Measurements from ENCODE around the gene AKT1.

AKT1 gene

DNA sequence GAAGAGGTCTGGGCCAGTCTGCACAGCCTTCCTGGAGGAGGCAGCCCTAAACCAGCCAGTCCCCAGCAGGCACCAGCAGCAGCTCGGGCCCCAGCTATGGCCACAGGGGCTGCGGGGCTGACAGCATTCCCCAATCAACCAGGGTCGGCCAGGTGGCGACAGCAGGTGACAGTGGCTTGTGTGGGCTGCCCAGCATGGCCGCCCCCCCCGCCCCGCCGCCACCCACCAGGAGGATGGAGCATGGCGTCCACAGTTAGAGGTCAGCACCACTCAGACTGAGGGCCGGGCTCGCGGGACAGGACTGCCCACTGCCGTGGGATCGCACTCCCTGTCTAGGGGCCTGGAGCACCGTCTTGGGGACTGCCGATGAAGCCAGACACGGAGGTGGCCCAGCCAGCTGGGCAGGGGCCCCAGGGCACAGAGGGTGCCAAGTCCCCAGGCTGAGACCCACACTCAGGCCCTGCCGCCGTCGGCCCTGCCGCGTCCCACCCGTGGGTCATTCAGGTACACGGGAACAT, 15.0 kb downstream of the AKT1 start:
- Histone ChIP-seq H3K9ac (ENCODE audit: low read length) (no peak overlapping the region), H2BK5ac (ENCODE audit: low read depth, low read length, poor library complexity) (no peak overlapping the region), H3K4me2 (ENCODE audit: low read length) (no peak overlapping the region), H3K27ac (ENCODE audit: low read depth, low read length) (no peak overlapping the region), H2BK120ac (ENCODE audit: insufficient read depth, low read length, poor library complexity) (no peak overlapping the region), H2AFZ (ENCODE audit: insufficient read depth, low read length, poor library complexity) (no peak overlapping the region), H3K9me3 (ENCODE audit: insufficient read depth, low read depth, low read length) (peaks cover 4% of the 10 kb centered on the region), H3K4ac (ENCODE audit: low read depth, low read length) (no peak overlapping the region), H2BK12ac (ENCODE audit: low read length) (no peak overlapping the region), H3K23ac (ENCODE audit: low read length) (no peak overlapping the region), H3K18ac (ENCODE audit: low read length) (no peak overlapping the region), H2AK5ac (ENCODE audit: low read length) (no peak overlapping the region), H3K36me3 (ENCODE audit: control insufficient read depth in 1 of 2, insufficient read depth in 2 of 2, low read length in 2 of 2) (peaks cover 85% of the 10 kb centered on the region in 2 experiments), H3K4me3 (ENCODE audit: low read depth, low read length) (no peak overlapping the region), H4K8ac (ENCODE audit: low read depth, low read length) (no peak overlapping the region), H4K12ac (ENCODE audit: low read depth, low read length) (no peak overlapping the region), H3K4me1 (ENCODE audit: control insufficient read depth in 1 of 2, insufficient read depth in 2 of 2, low read length in 2 of 2) (no peaks in the 10 kb centered on the region), H3K79me1 (ENCODE audit: low read length) (no peaks in the 10 kb centered on the region), H3K79me2 (ENCODE audit: control insufficient read depth, insufficient read depth, low read length, poor library complexity) (no peaks in the 10 kb centered on the region), H3K14ac (ENCODE audit: low read length) (no peak overlapping the region), H4K91ac (ENCODE audit: low read depth, low read length) (no peak overlapping the region), H3K27me3 (ENCODE audit: insufficient read depth, low read length) (no peaks in the 10 kb centered on the region)
- DNase-seq = no peak
- no CpG with 5 or more reads among the region's 24 CpGs for WGBS (ENCODE audit: extremely low coverage, insufficient coverage, insufficient read length)

- WGBS (ENCODE audit: extremely low coverage, insufficient coverage, insufficient read length) = no CpG with 5 or more reads among the region's 32 CpGs
- H3K79me2 ChIP-seq (ENCODE audit: control insufficient read depth, insufficient read depth, low read length, poor library complexity) = no peaks in the 10 kb centered on the region
- H3K79me1 ChIP-seq (ENCODE audit: low read length) = no peaks in the 10 kb centered on the region
- no peak overlapping the region for H4K91ac ChIP-seq (ENCODE audit: low read depth, low read length)
- no peak overlapping the region for H3K4me3 ChIP-seq (ENCODE audit: low read depth, low read length)
- H3K9ac ChIP-seq (ENCODE audit: low read length) = no peak overlapping the region
- H3K23ac ChIP-seq (ENCODE audit: low read length) = no peak overlapping the region
- H2BK12ac ChIP-seq (ENCODE audit: low read length) = no peak overlapping the region
- no peak overlapping the region for H2AFZ ChIP-seq (ENCODE audit: insufficient read depth, low read length, poor library complexity)
- H4K8ac ChIP-seq (ENCODE audit: low read depth, low read length) = no peak overlapping the region
- H3K36me3 ChIP-seq (ENCODE audit: control insufficient read depth in 1 of 2, insufficient read depth in 2 of 2, low read length in 2 of 2) = peaks cover 85% of the 10 kb centered on the region in 2 experiments
- no peaks in the 10 kb centered on the region for H3K27me3 ChIP-seq (ENCODE audit: insufficient read depth, low read length)
- H3K4ac ChIP-seq (ENCODE audit: low read depth, low read length) = no peak overlapping the region
- H4K12ac ChIP-seq (ENCODE audit: low read depth, low read length) = no peak overlapping the region
- no peak overlapping the region for H2BK120ac ChIP-seq (ENCODE audit: insufficient read depth, low read length, poor library complexity)
- no peak overlapping the region for H3K4me2 ChIP-seq (ENCODE audit: low read length)
- H2BK5ac ChIP-seq (ENCODE audit: low read depth, low read length, poor library complexity) = no peak overlapping the region
- H3K9me3 ChIP-seq (ENCODE audit: insufficient read depth, low read depth, low read length) = peaks cover 4% of the 10 kb centered on the region
- no peak overlapping the region for H2AK5ac ChIP-seq (ENCODE audit: low read length)
- no peak for DNase-seq
- H3K14ac ChIP-seq (ENCODE audit: low read length) = no peak overlapping the region
- no peak overlapping the region for H3K18ac ChIP-seq (ENCODE audit: low read length)
- H3K4me1 ChIP-seq (ENCODE audit: control insufficient read depth in 1 of 2, insufficient read depth in 2 of 2, low read length in 2 of 2) = peaks cover 0 to 6% of the 10 kb centered on the region in 2 experiments
- no peak overlapping the region for H3K27ac ChIP-seq (ENCODE audit: low read depth, low read length)
Observed at GRCh38 chr14:104779776-104780512, 15.6 kb downstream of the AKT1 start.

DNA sequence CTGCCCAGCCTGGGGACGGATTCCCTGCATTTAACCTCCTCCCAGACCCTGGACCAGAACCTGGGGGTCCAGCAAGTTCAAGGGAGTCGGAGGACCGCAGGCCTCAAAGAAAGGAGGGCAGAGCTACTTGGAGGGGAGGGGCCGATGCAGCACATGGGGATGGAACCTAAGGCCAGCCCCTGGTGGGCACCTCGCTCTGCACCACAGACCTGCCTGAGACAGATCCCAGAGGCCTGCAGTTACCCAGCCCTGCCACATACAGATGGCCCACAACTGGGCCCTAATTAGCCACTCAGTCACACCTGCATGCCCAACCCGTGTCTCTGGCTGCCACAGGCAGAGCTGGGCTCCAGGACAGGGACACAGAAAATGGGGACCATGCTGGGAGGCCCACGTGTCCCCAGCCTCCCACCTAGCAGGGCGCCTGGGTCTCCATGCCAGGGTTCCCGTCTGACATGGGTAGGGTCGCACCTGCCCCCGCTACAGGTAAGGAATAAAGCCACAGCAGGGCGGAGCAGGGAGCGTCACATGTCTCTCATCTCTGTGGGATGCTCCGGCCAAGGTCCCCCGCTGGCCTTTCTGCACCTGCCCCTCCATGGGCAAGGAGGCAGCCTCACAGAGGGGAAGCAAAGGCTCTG, 16.7 kb downstream of the AKT1 start:
- no CpG with 5 or more reads among the region's 15 CpGs for WGBS (ENCODE audit: extremely low coverage, insufficient coverage, insufficient read length)
- no peak overlapping the region for H3K4me2 ChIP-seq (ENCODE audit: low read length)
- no peak overlapping the region for H3K9ac ChIP-seq (ENCODE audit: low read length)
- no peak overlapping the region for H2AFZ ChIP-seq (ENCODE audit: insufficient read depth, low read length, poor library complexity)
- H3K36me3 ChIP-seq (ENCODE audit: control insufficient read depth in 1 of 2, insufficient read depth in 2 of 2, low read length in 2 of 2) = peaks cover 84 to 86% of the 10 kb centered on the region in 2 experiments
- no peak overlapping the region for H3K14ac ChIP-seq (ENCODE audit: low read length)
- no peak overlapping the region for H4K8ac ChIP-seq (ENCODE audit: low read depth, low read length)
- no peak overlapping the region for H3K18ac ChIP-seq (ENCODE audit: low read length)
- no peak overlapping the region for H4K91ac ChIP-seq (ENCODE audit: low read depth, low read length)
- no peak overlapping the region for H3K23ac ChIP-seq (ENCODE audit: low read length)
- no peak for DNase-seq
- H3K9me3 ChIP-seq (ENCODE audit: insufficient read depth, low read depth, low read length) = peaks cover 4% of the 10 kb centered on the region
- H3K4me3 ChIP-seq (ENCODE audit: low read depth, low read length) = no peak overlapping the region
- H3K79me1 ChIP-seq (ENCODE audit: low read length) = no peaks in the 10 kb centered on the region
- H2BK12ac ChIP-seq (ENCODE audit: low read length) = no peak overlapping the region
- no peaks in the 10 kb centered on the region for H3K79me2 ChIP-seq (ENCODE audit: control insufficient read depth, insufficient read depth, low read length, poor library complexity)
- H2BK5ac ChIP-seq (ENCODE audit: low read depth, low read length, poor library complexity) = no peak overlapping the region
- no peak overlapping the region for H2AK5ac ChIP-seq (ENCODE audit: low read length)
- H3K4me1 ChIP-seq (ENCODE audit: control insufficient read depth in 1 of 2, insufficient read depth in 2 of 2, low read length in 2 of 2) = peaks cover 0 to 7% of the 10 kb centered on the region in 2 experiments
- no peak overlapping the region for H4K12ac ChIP-seq (ENCODE audit: low read depth, low read length)
- H3K27me3 ChIP-seq (ENCODE audit: insufficient read depth, low read length) = no peaks in the 10 kb centered on the region
- H3K4ac ChIP-seq (ENCODE audit: low read depth, low read length) = no peak overlapping the region
- no peak overlapping the region for H2BK120ac ChIP-seq (ENCODE audit: insufficient read depth, low read length, poor library complexity)
- no peak overlapping the region for H3K27ac ChIP-seq (ENCODE audit: low read depth, low read length)

DNA sequence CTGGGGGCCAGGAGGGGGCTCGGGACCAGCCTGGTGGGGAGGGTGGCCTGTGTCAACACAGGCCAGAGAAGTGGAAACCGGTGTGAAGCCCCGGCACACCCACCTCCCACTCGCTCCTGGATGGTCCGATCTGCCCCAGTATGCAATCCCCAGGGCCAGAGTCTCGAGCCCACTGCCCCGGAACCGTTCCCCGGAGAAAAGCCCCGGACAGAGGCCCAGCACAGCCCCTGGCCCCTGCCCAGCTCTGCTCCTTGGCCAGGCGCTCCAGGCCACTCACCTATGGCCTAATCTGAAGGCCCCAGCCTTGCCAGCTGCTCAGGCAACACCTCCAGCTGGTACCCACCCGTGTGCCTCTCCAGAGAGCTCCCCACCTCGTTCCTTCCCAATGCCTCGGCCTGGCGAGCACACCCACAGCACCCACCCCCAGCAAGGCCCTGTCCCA, 17.7 kb downstream of the AKT1 start:
- no CpG with 5 or more reads among the region's 15 CpGs for WGBS (ENCODE audit: extremely low coverage, insufficient coverage, insufficient read length)
- Histone ChIP-seq H3K4me2 (ENCODE audit: low read length) (no peak overlapping the region), H3K4me3 (ENCODE audit: low read depth, low read length) (no peak overlapping the region), H4K12ac (ENCODE audit: low read depth, low read length) (no peak overlapping the region), H3K27me3 (ENCODE audit: insufficient read depth, low read length) (no peaks in the 10 kb centered on the region), H2AK5ac (ENCODE audit: low read length) (no peak overlapping the region), H4K91ac (ENCODE audit: low read depth, low read length) (no peak overlapping the region), H2BK5ac (ENCODE audit: low read depth, low read length, poor library complexity) (no peak overlapping the region), H2AFZ (ENCODE audit: insufficient read depth, low read length, poor library complexity) (no peak overlapping the region), H3K14ac (ENCODE audit: low read length) (no peak overlapping the region), H3K36me3 (ENCODE audit: control insufficient read depth in 1 of 2, insufficient read depth in 2 of 2, low read length in 2 of 2) (peaks cover 87 to 88% of the 10 kb centered on the region in 2 experiments), H3K4me1 (ENCODE audit: control insufficient read depth in 1 of 2, insufficient read depth in 2 of 2, low read length in 2 of 2) (peaks cover 0 to 7% of the 10 kb centered on the region in 2 experiments), H2BK12ac (ENCODE audit: low read length) (no peak overlapping the region), H3K9me3 (ENCODE audit: insufficient read depth, low read depth, low read length) (peaks cover 6% of the 10 kb centered on the region), H2BK120ac (ENCODE audit: insufficient read depth, low read length, poor library complexity) (no peak overlapping the region), H3K23ac (ENCODE audit: low read length) (no peak overlapping the region), H3K4ac (ENCODE audit: low read depth, low read length) (no peak overlapping the region), H3K79me1 (ENCODE audit: low read length) (no peaks in the 10 kb centered on the region), H3K27ac (ENCODE audit: low read depth, low read length) (no peak overlapping the region), H3K18ac (ENCODE audit: low read length) (no peak overlapping the region), H3K9ac (ENCODE audit: low read length) (no peak overlapping the region), H4K8ac (ENCODE audit: low read depth, low read length) (no peak overlapping the region), H3K79me2 (ENCODE audit: control insufficient read depth, insufficient read depth, low read length, poor library complexity) (no peaks in the 10 kb centered on the region)
- DNase-seq = no peak

Measured in trophoblast cell (in vitro differentiated cells and primary cell).